GM12878 (cell line): ENCODE results near the gene NLRC5. TPM values are rescaled to one million over a fixed set of nuclear protein-coding genes. Genes with fewer than 3 reads are reported as not detected.

Source experiments
- ATAC-seq: fragments of 200-7000 bp; cut with Tn5 transposase; 3 replicates; pipeline ENCODE4 v1.9.1; 2020; ENCODE audit warnings: mild to moderate bottlenecking, moderate library complexity
- BruUV-seq: library from RNA; stranded (reverse); fragments of 400-500 nt; replicated peaks from 2 replicates; lab custom pipeline; 2021; lab: Mats Ljungman, UMichigan
- CTCF ChIA-PET: fragments of 300-600 bp; sonication (Branson Sonifier 250); formaldehyde crosslinking; extraction: SDS; loops from one replicate; lab custom pipeline; 2021; ENCODE audit warnings: inconsistent platforms; lab: Yijun Ruan, JAX
- POLR2A ChIA-PET: fragments of 350-600 bp; formaldehyde crosslinking; extraction: SDS; loops from one replicate; lab custom pipeline; 2021; ENCODE audit warnings: inconsistent platforms; lab: Charles Lee
- RAD21 ChIA-PET: fragments of 300-600 bp; sonication (Branson Sonifier 250); formaldehyde crosslinking; loops from one replicate; lab custom pipeline; 2023; ENCODE audit warnings: antibody characterized with exemption; ENCODE audit not compliant: unreplicated experiment; lab: Charles Lee
- SMC1A ChIA-PET: fragments of 300-600 bp; sonication (Branson Sonifier 250); formaldehyde crosslinking; loops from one replicate; lab custom pipeline; 2023; ENCODE audit not compliant: unreplicated experiment, uncharacterized antibody; lab: Charles Lee
- DNase-seq: peaks from one replicate; pipeline ENCODE4 v3.0.0-alpha.2; 2011; ENCODE audit warnings: low read depth, low spot score
- FAIRE-seq: peaks from 3 replicates; lab custom pipeline; 2011; peaks lifted over from hg19 to GRCh38; lab: Jason Lieb, UNC
- H2AFZ ChIP-seq: 2 replicates; pipeline ENCODE4 v1.6.0; 2011; ENCODE audit warnings: low read depth, low read length, control low read depth; ENCODE audit not compliant: control insufficient read depth
- H3K27ac ChIP-seq: 2 replicates; pipeline ENCODE4 v1.5.1; 2011; ENCODE audit warnings: control low read depth; ENCODE audit not compliant: control insufficient read depth, insufficient read depth
- H3K27me3 ChIP-seq, 2 experiments: replicated peaks in 1 of 2; 2 replicates each; pipeline versions ENCODE4 v1.6.0 to v1.6.1; 2011; ENCODE audit warnings: low read length in 1 of 2; ENCODE audit not compliant: control insufficient read depth in 2 of 2, insufficient read depth in 2 of 2
- H3K36me3 ChIP-seq, 2 experiments: 2 replicates each; pipeline ENCODE4 v1.5.1; 2011; ENCODE audit warnings: low read length in 1 of 2; ENCODE audit not compliant: control insufficient read depth in 2 of 2, insufficient read depth in 2 of 2
- H3K4me1 ChIP-seq: 2 replicates; pipeline ENCODE4 v1.6.1; 2011; ENCODE audit warnings: mild to moderate bottlenecking, low read length, moderate library complexity, mixed read lengths; ENCODE audit not compliant: control insufficient read depth, insufficient read depth
- H3K4me2 ChIP-seq: 2 replicates; pipeline ENCODE4 v1.6.0; 2011; ENCODE audit warnings: control low read depth; ENCODE audit not compliant: control insufficient read depth, insufficient read depth
- H3K4me3 ChIP-seq: fragments of 200-600 bp; sonication (generic); 2 replicates; pipeline ENCODE4 v1.5.1; 2016
- H3K79me2 ChIP-seq: 2 replicates; pipeline ENCODE4 v1.6.0; 2011; ENCODE audit warnings: low read length; ENCODE audit not compliant: control insufficient read depth, insufficient read depth
- H3K9ac ChIP-seq: 2 replicates; pipeline ENCODE4 v1.8.0; 2011; ENCODE audit warnings: low read length, control low read depth, mixed read lengths; ENCODE audit not compliant: control insufficient read depth, insufficient read depth
- H3K9me3 ChIP-seq: replicated peaks from 3 replicates; pipeline ENCODE4 v1.5.1; 2011; ENCODE audit warnings: mild to moderate bottlenecking, low read length; ENCODE audit not compliant: control insufficient read depth, insufficient read depth
- H4K20me1 ChIP-seq: 2 replicates; pipeline ENCODE4 v1.6.0; 2011; ENCODE audit not compliant: control insufficient read depth, insufficient read depth
- BCL11A ChIP-seq: IDR thresholded peaks from 2 replicates; pipeline ENCODE4 v1.6.1; 2011; ENCODE audit warnings: low read depth, low read length
- BCLAF1 ChIP-seq: fragments of 450-650 bp; IDR thresholded peaks from 2 replicates; pipeline ENCODE4 v1.6.1; 2017; ENCODE audit warnings: antibody characterized with exemption, mild to moderate bottlenecking, moderate library complexity
- FOS ChIP-seq: IDR thresholded peaks from 3 replicates; pipeline ENCODE4 v1.6.1; 2011; ENCODE audit warnings: borderline replicate concordance; ENCODE audit not compliant: insufficient read length; ENCODE audit errors: extremely low read depth
- MLLT1 ChIP-seq: fragments of 450-650 bp; IDR thresholded peaks from 2 replicates; pipeline ENCODE4 v1.6.1; 2016; ENCODE audit warnings: mild to moderate bottlenecking
- TARDBP ChIP-seq: IDR thresholded peaks from 2 replicates; pipeline ENCODE4 v1.6.1; 2016; ENCODE audit warnings: borderline replicate concordance
- WGBS: methylation state at CpG from one replicate; pipeline ENCODE4 v1.1.6; 2016; ENCODE audit warnings: low lambda C conversion rate; ENCODE audit not compliant: insufficient replicate concordance, insufficient coverage; ENCODE audit errors: missing lambda C conversion rate; 5-methylcytosine and 5-hydroxymethylcytosine counted together
- in situ Hi-C: fragments of 300-500 bp; cut with MboI; formaldehyde crosslinking; loops from 9 replicates; pipeline ENCODE4 v1.14.3; 2018; ENCODE audit warnings: mixed read lengths
- intact Hi-C: fragments of 100-400 bp; cut with micrococcal nuclease; formaldehyde crosslinking; loops from one replicate; pipeline ENCODE4 v1.14.2; 2022; ENCODE audit not compliant: unreplicated experiment
- polyA plus RNA-seq, 11 experiments: library from polyadenylated mRNA; depleted of rRNA in 4 of 11; unstranded in 6 of 11; stranded (reverse) in 5 of 11; fragments of >200 nt; fragmentation: Nextera tagmentation in 4 of 11; fragmentation: Illumina TruSeq in 1 of 11; extraction: Ambion mirVana in 4 of 11; extraction: Trizol in 1 of 11; gene quantifications; 1 replicate in 1 of 11; 2 replicates in 10 of 11; pipeline versions ENCODE4 v1.2.1 to v1.2.3, GENCODE V29; 2011 to 2016; ENCODE audit warnings: inconsistent platforms in 2 of 11, missing spikeins in 2 of 11, low read depth in 1 of 11
- total RNA-seq, 4 experiments: library from RNA; depleted of rRNA in 3 of 4; stranded (reverse); fragments of >200 nt in 3 of 4; fragmentation: Illumina TruSeq in 1 of 4; extraction: Trizol in 1 of 4; gene quantifications; 2 replicates each; pipeline versions ENCODE4 v1.2.1 to v1.2.3, GENCODE V29; 2013 to 2021

NLRC5 gene
- total and polyA plus RNA-seq, 10 of the 15 experiments (the other 5 are each of a cell fraction or from before 2014, with no cell fraction given) = 13.1 to 105 (median 57.3) TPM

GRCh38 chr16:56977823-56978430, 11.4 kb upstream of the NLRC5 start (continued):
- TF ChIP-seq BCLAF1 = no peak
- no peak for TF ChIP-seq FOS

GRCh38 chr16:56980201-56980535, 9.2 kb upstream of the NLRC5 start:
- in situ Hi-C loops = no loop called here
- WGBS = 100% methylated on average over 4 of the region's 4 CpGs
- Histone ChIP-seq H3K36me3 (no peaks in the 10 kb centered on the region), H4K20me1 (no peaks in the 10 kb centered on the region), H3K79me2 (peaks cover 3% of the 10 kb centered on the region; the same call in 1 of the 2 replicates), H2AFZ (no peak overlapping the region), H3K9ac (no peak overlapping the region), H3K9me3 (no peaks in the 10 kb centered on the region), H3K4me2 (no peak overlapping the region), H3K27me3 (no peaks in the 10 kb centered on the region), H3K4me3 (no peak overlapping the region), H3K27ac (no peak overlapping the region), H3K4me1 (peaks cover 39% of the 10 kb centered on the region)
- ChIA-PET POLR2A (interaction anchor here (1.0 to 15.9 kb wide), 8 partner anchors 9 to 60 kb away, joined by 3 to 343 read pairs (median 15); partner anchors contain the start of gene NLRC5), SMC1A (interaction anchor here (0.8 to 31.6 kb wide), 11 partner anchors 9 to 112 kb away, joined by 3 to 604 read pairs (median 12); partner anchors contain the start of genes CETP and NLRC5), RAD21 (interaction anchor here (1.1 to 22.4 kb wide), 7 partner anchors 9 to 65 kb away, joined by 3 to 473 read pairs (median 24); partner anchors contain the start of genes CETP and NLRC5), CTCF (interaction anchor here (1.0 to 19.4 kb wide), 9 partner anchors 13 to 73 kb away, joined by 3 to 420 read pairs (median 11); partner anchors contain the start of gene CETP)
- BruUV-seq = no TSS peak
- no peak for DNase-seq
- TF ChIP-seq MLLT1 (peak; percentile 93), TARDBP (no peak), BCL11A (no peak)
- FAIRE-seq = no peak
- no peak for ATAC-seq
- intact Hi-C loops = no loop called here
